ENCODE results near the gene SS18L1.

GRCh38 chr20:62112368-62112767, 31.2 kb upstream of the SS18L1 start:
- TF ChIP-seq EZH2phosphoT487 (conservative IDR thresholded peaks at IDR 0.05; ENCODE audit: low read length) (no peak), CTCF (IDR thresholded peaks at IDR 0.05; ENCODE audit: insufficient read depth, low read length, poor library complexity, severe bottlenecking) (no peak)

All from SU-DHL-6 (cell line).